GM12878 (cell line): ENCODE data around the gene ARHGAP15. TPM values are rescaled to one million over a fixed set of nuclear protein-coding genes. Genes with fewer than 3 reads are reported as not detected.

Experiments
- ATAC-seq: fragments of 200-7000 bp; cut with Tn5 transposase; 3 replicates; pipeline ENCODE4 v1.9.1; 2020; ENCODE audit warnings: mild to moderate bottlenecking, moderate library complexity
- BruUV-seq: library from RNA; stranded (reverse); fragments of 400-500 nt; replicated peaks from 2 replicates; lab custom pipeline; 2021; lab: Mats Ljungman, UMichigan
- CTCF ChIA-PET: fragments of 300-600 bp; sonication (Branson Sonifier 250); formaldehyde crosslinking; extraction: SDS; loops from one replicate; lab custom pipeline; 2021; ENCODE audit warnings: inconsistent platforms; lab: Yijun Ruan, JAX
- POLR2A ChIA-PET: fragments of 350-600 bp; formaldehyde crosslinking; extraction: SDS; loops from one replicate; lab custom pipeline; 2021; ENCODE audit warnings: inconsistent platforms; lab: Charles Lee
- RAD21 ChIA-PET: fragments of 300-600 bp; sonication (Branson Sonifier 250); formaldehyde crosslinking; loops from one replicate; lab custom pipeline; 2023; ENCODE audit warnings: antibody characterized with exemption; ENCODE audit not compliant: unreplicated experiment; lab: Charles Lee
- SMC1A ChIA-PET: fragments of 300-600 bp; sonication (Branson Sonifier 250); formaldehyde crosslinking; loops from one replicate; lab custom pipeline; 2023; ENCODE audit not compliant: unreplicated experiment, uncharacterized antibody; lab: Charles Lee
- DNase-seq: peaks from one replicate; pipeline ENCODE4 v3.0.0-alpha.2; 2011; ENCODE audit warnings: low read depth, low spot score
- FAIRE-seq: peaks from 3 replicates; lab custom pipeline; 2011; peaks lifted over from hg19 to GRCh38; lab: Jason Lieb, UNC
- H2AFZ ChIP-seq: 2 replicates; pipeline ENCODE4 v1.6.0; 2011; ENCODE audit warnings: low read depth, low read length, control low read depth; ENCODE audit not compliant: control insufficient read depth
- H3K27ac ChIP-seq: 2 replicates; pipeline ENCODE4 v1.5.1; 2011; ENCODE audit warnings: control low read depth; ENCODE audit not compliant: control insufficient read depth, insufficient read depth
- H3K27me3 ChIP-seq, 2 experiments: replicated peaks in 1 of 2; 2 replicates each; pipeline versions ENCODE4 v1.6.0 to v1.6.1; 2011; ENCODE audit warnings: low read length in 1 of 2; ENCODE audit not compliant: control insufficient read depth in 2 of 2, insufficient read depth in 2 of 2
- H3K36me3 ChIP-seq, 2 experiments: 2 replicates each; pipeline ENCODE4 v1.5.1; 2011; ENCODE audit warnings: low read length in 1 of 2; ENCODE audit not compliant: control insufficient read depth in 2 of 2, insufficient read depth in 2 of 2
- H3K4me1 ChIP-seq: 2 replicates; pipeline ENCODE4 v1.6.1; 2011; ENCODE audit warnings: mild to moderate bottlenecking, low read length, moderate library complexity, mixed read lengths; ENCODE audit not compliant: control insufficient read depth, insufficient read depth
- H3K4me2 ChIP-seq: 2 replicates; pipeline ENCODE4 v1.6.0; 2011; ENCODE audit warnings: control low read depth; ENCODE audit not compliant: control insufficient read depth, insufficient read depth
- H3K4me3 ChIP-seq: fragments of 200-600 bp; sonication (generic); 2 replicates; pipeline ENCODE4 v1.5.1; 2016
- H3K79me2 ChIP-seq: 2 replicates; pipeline ENCODE4 v1.6.0; 2011; ENCODE audit warnings: low read length; ENCODE audit not compliant: control insufficient read depth, insufficient read depth
- H3K9ac ChIP-seq: 2 replicates; pipeline ENCODE4 v1.8.0; 2011; ENCODE audit warnings: low read length, control low read depth, mixed read lengths; ENCODE audit not compliant: control insufficient read depth, insufficient read depth
- H3K9me3 ChIP-seq: replicated peaks from 3 replicates; pipeline ENCODE4 v1.5.1; 2011; ENCODE audit warnings: mild to moderate bottlenecking, low read length; ENCODE audit not compliant: control insufficient read depth, insufficient read depth
- H4K20me1 ChIP-seq: 2 replicates; pipeline ENCODE4 v1.6.0; 2011; ENCODE audit not compliant: control insufficient read depth, insufficient read depth
- CEBPB ChIP-seq, 2 experiments: fragments of 150-350 bp in 1 of 2; IDR thresholded peaks; 2 replicates each; pipeline ENCODE4 v1.6.1; 2012 to 2014; ENCODE audit warnings: low read depth in 2 of 2, low read length in 2 of 2, borderline replicate concordance in 1 of 2, inconsistent platforms in 1 of 2
- CREB1 ChIP-seq: IDR thresholded peaks from 2 replicates; pipeline ENCODE4 v1.6.1; 2012; ENCODE audit warnings: low read depth, mild to moderate bottlenecking, inconsistent platforms
- EED ChIP-seq: sonication (generic); IDR thresholded peaks from 2 replicates; pipeline ENCODE4 v1.6.1; 2016; ENCODE audit warnings: antibody characterized with exemption, low read depth
- LARP7 ChIP-seq: fragments of 450-650 bp; IDR thresholded peaks from 2 replicates; pipeline ENCODE4 v1.6.1; 2017; ENCODE audit warnings: mild to moderate bottlenecking
- RFX5 ChIP-seq: IDR thresholded peaks from 2 replicates; pipeline ENCODE4 v1.6.1; 2011; ENCODE audit warnings: low read depth, low read length, improper control_type of control experiment
- SMARCA5 ChIP-seq: fragments of 450-650 bp; IDR thresholded peaks from 2 replicates; pipeline ENCODE4 v1.6.1; 2017; ENCODE audit warnings: mild to moderate bottlenecking
- YBX1 ChIP-seq: fragments of 450-650 bp; IDR thresholded peaks from 2 replicates; pipeline ENCODE4 v1.6.1; 2016; ENCODE audit warnings: antibody characterized with exemption
- ZNF207 ChIP-seq: fragments of 450-650 bp; IDR thresholded peaks from 2 replicates; pipeline ENCODE4 v1.6.1; 2014; ENCODE audit warnings: antibody characterized with exemption, mild to moderate bottlenecking, borderline replicate concordance
- ZNF274 ChIP-seq: IDR thresholded peaks from one replicate; pipeline ENCODE4 v1.8.0; 2011; ENCODE audit not compliant: insufficient read length, insufficient read depth
- ZNF384 ChIP-seq: IDR thresholded peaks from 2 replicates; pipeline ENCODE4 v1.6.1; 2012; ENCODE audit warnings: low read depth, mild to moderate bottlenecking, low read length, improper control_type of control experiment, borderline replicate concordance
- WGBS: methylation state at CpG from one replicate; pipeline ENCODE4 v1.1.6; 2016; ENCODE audit warnings: low lambda C conversion rate; ENCODE audit not compliant: insufficient replicate concordance, insufficient coverage; ENCODE audit errors: missing lambda C conversion rate; 5-methylcytosine and 5-hydroxymethylcytosine counted together
- in situ Hi-C: fragments of 300-500 bp; cut with MboI; formaldehyde crosslinking; loops from 9 replicates; pipeline ENCODE4 v1.14.3; 2018; ENCODE audit warnings: mixed read lengths
- intact Hi-C: fragments of 100-400 bp; cut with micrococcal nuclease; formaldehyde crosslinking; loops from one replicate; pipeline ENCODE4 v1.14.2; 2022; ENCODE audit not compliant: unreplicated experiment
- polyA plus RNA-seq, 11 experiments: library from polyadenylated mRNA; depleted of rRNA in 4 of 11; unstranded in 6 of 11; stranded (reverse) in 5 of 11; fragments of >200 nt; fragmentation: Nextera tagmentation in 4 of 11; fragmentation: Illumina TruSeq in 1 of 11; extraction: Ambion mirVana in 4 of 11; extraction: Trizol in 1 of 11; gene quantifications; 1 replicate in 1 of 11; 2 replicates in 10 of 11; pipeline versions ENCODE4 v1.2.1 to v1.2.3, GENCODE V29; 2011 to 2016; ENCODE audit warnings: inconsistent platforms in 2 of 11, missing spikeins in 2 of 11, low read depth in 1 of 11
- total RNA-seq, 4 experiments: library from RNA; depleted of rRNA in 3 of 4; stranded (reverse); fragments of >200 nt in 3 of 4; fragmentation: Illumina TruSeq in 1 of 4; extraction: Trizol in 1 of 4; gene quantifications; 2 replicates each; pipeline versions ENCODE4 v1.2.1 to v1.2.3, GENCODE V29; 2013 to 2021
- TF ChIP-seq, protein P1 (sequence below): fragments of 450-650 bp; IDR thresholded peaks from 2 replicates; pipeline ENCODE4 v1.6.1; 2017; ENCODE audit warnings: borderline replicate concordance
- TF ChIP-seq, protein P2 (sequence below): IDR thresholded peaks from 2 replicates; pipeline ENCODE4 v1.6.1; 2012; ENCODE audit warnings: low read length, inconsistent platforms
- TF ChIP-seq, protein P3 (sequence below): IDR thresholded peaks from 2 replicates; pipeline ENCODE4 v1.6.1; 2011; ENCODE audit warnings: low read depth, low read length, improper control_type of control experiment, borderline replicate concordance
- TF ChIP-seq, protein P4 (sequence below): fragments of 450-650 bp; IDR thresholded peaks from 2 replicates; pipeline ENCODE4 v1.6.1; 2017; ENCODE audit warnings: mild to moderate bottlenecking, moderate library complexity

ARHGAP15 gene
- total and polyA plus RNA-seq, 10 of the 15 experiments (the other 5 are each of a cell fraction or from before 2014, with no cell fraction given), result 38.0 to 92.6 (median 66.7) TPM

DNA sequence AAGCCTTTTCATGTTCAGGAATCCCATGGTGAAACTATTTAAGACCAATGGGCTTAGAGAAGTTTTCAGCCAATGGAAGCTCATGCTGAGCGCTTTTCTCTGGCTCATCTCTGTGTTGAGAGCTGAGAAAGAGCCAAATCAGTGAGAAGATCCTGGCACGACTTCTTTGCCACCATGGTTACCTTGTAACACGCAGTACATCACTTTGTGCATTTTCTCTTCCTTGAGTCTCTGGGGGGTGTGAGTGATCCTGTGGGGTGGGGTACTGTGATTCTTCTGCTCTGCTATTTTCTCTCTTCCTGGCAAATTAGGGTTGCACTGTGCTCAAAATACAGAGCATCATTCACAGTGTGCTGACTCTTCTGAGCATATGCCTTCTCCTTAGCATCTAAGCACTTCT lies 664.2 kb downstream of the ARHGAP15 start (continued):
- TF ChIP-seq, protein P1, sequence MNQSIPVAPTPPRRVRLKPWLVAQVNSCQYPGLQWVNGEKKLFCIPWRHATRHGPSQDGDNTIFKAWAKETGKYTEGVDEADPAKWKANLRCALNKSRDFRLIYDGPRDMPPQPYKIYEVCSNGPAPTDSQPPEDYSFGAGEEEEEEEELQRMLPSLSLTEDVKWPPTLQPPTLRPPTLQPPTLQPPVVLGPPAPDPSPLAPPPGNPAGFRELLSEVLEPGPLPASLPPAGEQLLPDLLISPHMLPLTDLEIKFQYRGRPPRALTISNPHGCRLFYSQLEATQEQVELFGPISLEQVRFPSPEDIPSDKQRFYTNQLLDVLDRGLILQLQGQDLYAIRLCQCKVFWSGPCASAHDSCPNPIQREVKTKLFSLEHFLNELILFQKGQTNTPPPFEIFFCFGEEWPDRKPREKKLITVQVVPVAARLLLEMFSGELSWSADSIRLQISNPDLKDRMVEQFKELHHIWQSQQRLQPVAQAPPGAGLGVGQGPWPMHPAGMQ, result no peak

DNA sequence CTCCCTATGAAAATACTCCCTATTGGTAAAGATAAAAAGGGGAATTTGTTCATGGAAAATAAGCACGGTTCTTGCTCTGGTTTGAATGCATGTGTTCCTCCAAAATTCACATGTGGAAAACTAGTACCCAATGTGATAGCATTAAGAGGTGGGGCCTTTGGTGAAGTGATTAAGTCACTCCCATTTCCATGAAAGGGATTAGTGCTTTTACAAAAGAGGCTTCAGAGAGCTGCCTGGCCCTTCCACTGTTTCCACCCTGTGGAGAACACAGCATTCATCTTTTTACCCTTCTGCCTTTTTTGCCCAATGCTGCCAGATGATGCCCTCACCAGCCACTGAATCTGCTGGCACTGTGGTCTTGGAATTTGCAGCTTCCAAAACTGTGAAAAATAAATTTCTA lies 666.8 kb downstream of the ARHGAP15 start:
- no peaks in the 10 kb centered on the region for H3K9me3 ChIP-seq
- no peak for ATAC-seq
- ChIA-PET POLR2A (no interaction called here), SMC1A (interaction anchor here (0.6 kb wide), 1 partner anchor 68 kb away, joined by 3 read pairs; no protein-coding TSS in a partner anchor), CTCF (no interaction called here), RAD21 (no interaction called here)
- 85% methylated on average over 1 of the region's 1 CpG for WGBS
- H3K36me3 ChIP-seq, result no peaks in the 10 kb centered on the region
- H3K27me3 ChIP-seq, result no peaks in the 10 kb centered on the region; a peak in 1 of 4 replicates
- FAIRE-seq, result no peak
- in situ Hi-C loops, result no loop called here
- no peaks in the 10 kb centered on the region for H3K79me2 ChIP-seq
- no TSS peak for BruUV-seq
- TF ChIP-seq ZNF207 (no peak), YBX1 (no peak), RFX5 (no peak), CEBPB (IDR thresholded peaks at IDR 0.05; ENCODE audit: borderline replicate concordance in 1 of 2, low read depth in 2 of 2, low read length in 2 of 2) (no peak), SMARCA5 (no peak), ZNF274 (no peak), EED (no peak), CREB1 (no peak), ZNF384 (no peak), LARP7 (no peak)
- TF ChIP-seq, protein P2, sequence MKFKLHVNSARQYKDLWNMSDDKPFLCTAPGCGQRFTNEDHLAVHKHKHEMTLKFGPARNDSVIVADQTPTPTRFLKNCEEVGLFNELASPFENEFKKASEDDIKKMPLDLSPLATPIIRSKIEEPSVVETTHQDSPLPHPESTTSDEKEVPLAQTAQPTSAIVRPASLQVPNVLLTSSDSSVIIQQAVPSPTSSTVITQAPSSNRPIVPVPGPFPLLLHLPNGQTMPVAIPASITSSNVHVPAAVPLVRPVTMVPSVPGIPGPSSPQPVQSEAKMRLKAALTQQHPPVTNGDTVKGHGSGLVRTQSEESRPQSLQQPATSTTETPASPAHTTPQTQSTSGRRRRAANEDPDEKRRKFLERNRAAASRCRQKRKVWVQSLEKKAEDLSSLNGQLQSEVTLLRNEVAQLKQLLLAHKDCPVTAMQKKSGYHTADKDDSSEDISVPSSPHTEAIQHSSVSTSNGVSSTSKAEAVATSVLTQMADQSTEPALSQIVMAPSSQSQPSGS, result no peak
- TF ChIP-seq, protein P3, sequence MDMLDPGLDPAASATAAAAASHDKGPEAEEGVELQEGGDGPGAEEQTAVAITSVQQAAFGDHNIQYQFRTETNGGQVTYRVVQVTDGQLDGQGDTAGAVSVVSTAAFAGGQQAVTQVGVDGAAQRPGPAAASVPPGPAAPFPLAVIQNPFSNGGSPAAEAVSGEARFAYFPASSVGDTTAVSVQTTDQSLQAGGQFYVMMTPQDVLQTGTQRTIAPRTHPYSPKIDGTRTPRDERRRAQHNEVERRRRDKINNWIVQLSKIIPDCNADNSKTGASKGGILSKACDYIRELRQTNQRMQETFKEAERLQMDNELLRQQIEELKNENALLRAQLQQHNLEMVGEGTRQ, result no peak
- TF ChIP-seq, protein P4, sequence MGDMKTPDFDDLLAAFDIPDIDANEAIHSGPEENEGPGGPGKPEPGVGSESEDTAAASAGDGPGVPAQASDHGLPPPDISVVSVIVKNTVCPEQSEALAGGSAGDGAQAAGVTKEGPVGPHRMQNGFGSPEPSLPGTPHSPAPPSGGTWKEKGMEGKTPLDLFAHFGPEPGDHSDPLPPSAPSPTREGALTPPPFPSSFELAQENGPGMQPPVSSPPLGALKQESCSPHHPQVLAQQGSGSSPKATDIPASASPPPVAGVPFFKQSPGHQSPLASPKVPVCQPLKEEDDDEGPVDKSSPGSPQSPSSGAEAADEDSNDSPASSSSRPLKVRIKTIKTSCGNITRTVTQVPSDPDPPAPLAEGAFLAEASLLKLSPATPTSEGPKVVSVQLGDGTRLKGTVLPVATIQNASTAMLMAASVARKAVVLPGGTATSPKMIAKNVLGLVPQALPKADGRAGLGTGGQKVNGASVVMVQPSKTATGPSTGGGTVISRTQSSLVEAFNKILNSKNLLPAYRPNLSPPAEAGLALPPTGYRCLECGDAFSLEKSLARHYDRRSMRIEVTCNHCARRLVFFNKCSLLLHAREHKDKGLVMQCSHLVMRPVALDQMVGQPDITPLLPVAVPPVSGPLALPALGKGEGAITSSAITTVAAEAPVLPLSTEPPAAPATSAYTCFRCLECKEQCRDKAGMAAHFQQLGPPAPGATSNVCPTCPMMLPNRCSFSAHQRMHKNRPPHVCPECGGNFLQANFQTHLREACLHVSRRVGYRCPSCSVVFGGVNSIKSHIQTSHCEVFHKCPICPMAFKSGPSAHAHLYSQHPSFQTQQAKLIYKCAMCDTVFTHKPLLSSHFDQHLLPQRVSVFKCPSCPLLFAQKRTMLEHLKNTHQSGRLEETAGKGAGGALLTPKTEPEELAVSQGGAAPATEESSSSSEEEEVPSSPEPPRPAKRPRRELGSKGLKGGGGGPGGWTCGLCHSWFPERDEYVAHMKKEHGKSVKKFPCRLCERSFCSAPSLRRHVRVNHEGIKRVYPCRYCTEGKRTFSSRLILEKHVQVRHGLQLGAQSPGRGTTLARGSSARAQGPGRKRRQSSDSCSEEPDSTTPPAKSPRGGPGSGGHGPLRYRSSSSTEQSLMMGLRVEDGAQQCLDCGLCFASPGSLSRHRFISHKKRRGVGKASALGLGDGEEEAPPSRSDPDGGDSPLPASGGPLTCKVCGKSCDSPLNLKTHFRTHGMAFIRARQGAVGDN, result no peak
- no peak overlapping the region for H3K4me3 ChIP-seq
- H3K27ac ChIP-seq, result no peak overlapping the region
- H3K4me2 ChIP-seq, result no peak overlapping the region
- H3K9ac ChIP-seq, result no peak overlapping the region
- no peak for DNase-seq
- H2AFZ ChIP-seq, result no peak overlapping the region
- no peaks in the 10 kb centered on the region for H4K20me1 ChIP-seq
- intact Hi-C loops, result no loop called here
- no peaks in the 10 kb centered on the region for H3K4me1 ChIP-seq
